ENCODE measurements around the gene ANAPC15. TPM values are rescaled to one million over a fixed set of nuclear protein-coding genes. Genes with fewer than 3 reads are reported as not detected.
A peak's percentile ranks its signal among the peaks of the same experiment; 100 is the strongest.

Gene ANAPC15
- total RNA-seq, 2 donors from 2014 or later, result 28.9 to 54.2 TPM

DNA sequence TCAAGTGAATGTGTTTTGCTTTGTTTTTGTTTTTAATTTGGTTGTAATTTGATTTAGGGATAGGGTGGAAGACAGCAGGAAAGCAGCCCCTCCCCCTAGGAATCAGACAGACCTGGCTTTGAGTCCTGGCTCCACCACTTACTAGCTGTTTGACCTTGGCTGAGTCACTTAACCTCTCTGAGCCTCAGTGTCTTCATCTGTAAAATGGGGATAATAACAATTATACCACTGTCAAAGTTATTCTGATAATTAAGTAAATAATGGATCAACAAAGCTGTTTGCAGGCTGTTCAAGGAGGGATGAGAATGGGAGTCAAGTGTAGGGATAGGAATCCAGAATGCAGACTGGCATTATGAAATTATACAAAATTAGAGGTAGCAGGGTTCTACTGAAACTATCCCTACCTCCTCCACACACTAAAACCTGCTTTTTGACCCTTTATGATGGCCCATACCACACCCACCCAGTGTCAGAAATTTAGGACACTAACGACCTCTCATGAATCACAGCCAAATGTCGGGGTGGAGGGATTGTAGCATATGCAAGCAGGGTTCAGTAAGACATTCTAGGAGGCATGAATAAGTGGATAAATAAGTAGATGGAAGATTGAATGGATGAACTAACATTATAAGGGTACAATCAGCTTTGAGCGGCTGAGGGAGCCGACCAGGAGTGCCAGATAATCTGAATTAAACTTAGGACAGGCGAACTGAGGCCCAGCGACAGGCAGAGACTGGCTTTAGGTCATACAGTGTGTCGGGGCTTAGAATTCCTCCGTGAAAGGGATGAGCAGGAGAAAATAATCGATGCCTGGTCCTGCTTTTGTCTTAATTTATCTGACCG, 974 bp downstream of the ANAPC15 start:
- H3K27me3 ChIP-seq (replicated peaks; ENCODE audit: insufficient read depth), result no peaks in the 10 kb centered on the region
- peak overlapping the region; percentile 46 to 66 for H3K4me3 ChIP-seq
- peak overlapping the region; percentile 99 for H3K27ac ChIP-seq
- intact Hi-C loops (cut with DNase I), result loop anchor here (2.0 to 10.0 kb wide), 2 partner anchors 111 to 323 kb away; partner anchors contain the start of gene CLPB
- no peaks in the 10 kb centered on the region for H3K36me3 ChIP-seq
- TF ChIP-seq, protein P1, sequence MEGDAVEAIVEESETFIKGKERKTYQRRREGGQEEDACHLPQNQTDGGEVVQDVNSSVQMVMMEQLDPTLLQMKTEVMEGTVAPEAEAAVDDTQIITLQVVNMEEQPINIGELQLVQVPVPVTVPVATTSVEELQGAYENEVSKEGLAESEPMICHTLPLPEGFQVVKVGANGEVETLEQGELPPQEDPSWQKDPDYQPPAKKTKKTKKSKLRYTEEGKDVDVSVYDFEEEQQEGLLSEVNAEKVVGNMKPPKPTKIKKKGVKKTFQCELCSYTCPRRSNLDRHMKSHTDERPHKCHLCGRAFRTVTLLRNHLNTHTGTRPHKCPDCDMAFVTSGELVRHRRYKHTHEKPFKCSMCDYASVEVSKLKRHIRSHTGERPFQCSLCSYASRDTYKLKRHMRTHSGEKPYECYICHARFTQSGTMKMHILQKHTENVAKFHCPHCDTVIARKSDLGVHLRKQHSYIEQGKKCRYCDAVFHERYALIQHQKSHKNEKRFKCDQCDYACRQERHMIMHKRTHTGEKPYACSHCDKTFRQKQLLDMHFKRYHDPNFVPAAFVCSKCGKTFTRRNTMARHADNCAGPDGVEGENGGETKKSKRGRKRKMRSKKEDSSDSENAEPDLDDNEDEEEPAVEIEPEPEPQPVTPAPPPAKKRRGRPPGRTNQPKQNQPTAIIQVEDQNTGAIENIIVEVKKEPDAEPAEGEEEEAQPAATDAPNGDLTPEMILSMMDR (IDR thresholded peaks at IDR 0.05), result no peak
- TF ChIP-seq POLR2A (IDR thresholded peaks at IDR 0.05), result no peak
- no peak for TF ChIP-seq POLR2AphosphoS5 (IDR thresholded peaks at IDR 0.05)
- DNase-seq (ENCODE audit: low spot score), result no peak
- peaks cover 4% of the 10 kb centered on the region for H3K4me1 ChIP-seq (replicated peaks)
- WGBS, result 2% methylated on average over 10 of the region's 10 CpGs
- H3K9me3 ChIP-seq, result no peaks in the 10 kb centered on the region

DNA sequence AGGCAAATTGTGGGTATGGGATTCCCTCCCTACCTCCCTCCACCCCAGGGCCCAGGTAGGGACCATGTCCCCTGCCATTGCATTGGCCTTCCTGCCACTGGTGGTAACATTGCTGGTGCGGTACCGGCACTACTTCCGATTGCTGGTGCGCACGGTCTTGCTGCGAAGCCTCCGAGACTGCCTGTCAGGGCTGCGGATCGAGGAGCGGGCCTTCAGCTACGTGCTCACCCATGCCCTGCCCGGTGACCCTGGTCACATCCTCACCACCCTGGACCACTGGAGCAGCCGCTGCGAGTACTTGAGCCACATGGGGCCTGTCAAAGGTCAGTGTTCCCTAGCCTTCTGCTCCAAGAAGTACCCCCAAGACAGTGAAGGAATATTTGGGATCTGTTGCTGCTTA, 6.6 kb downstream of the ANAPC15 start, which contains the start of gene TOMT:
Gene TOMT, plus strand, starts transcription at position 37 of the 400 bp plus-strand sequence. Its CDS starts 28 bp downstream, at position 65.
- Histone ChIP-seq H3K4me3 (no peak within 1 kb of the TSS), H3K27ac (no peak within 1 kb of the TSS), H3K9me3 (no peaks in the 10 kb centered on the region), H3K27me3 (replicated peaks; ENCODE audit: insufficient read depth) (no peaks in the 10 kb centered on the region), H3K4me1 (replicated peaks) (peaks cover 10% of the 10 kb centered on the region), H3K36me3 (no peaks in the 10 kb centered on the region)
- intact Hi-C loops (cut with DNase I), result no loop called here
- no peak for TF ChIP-seq POLR2AphosphoS5 (IDR thresholded peaks at IDR 0.05)
- WGBS, result 95% methylated on average over 14 of the region's 14 CpGs
- DNase-seq (ENCODE audit: low spot score), result no peak

DNA sequence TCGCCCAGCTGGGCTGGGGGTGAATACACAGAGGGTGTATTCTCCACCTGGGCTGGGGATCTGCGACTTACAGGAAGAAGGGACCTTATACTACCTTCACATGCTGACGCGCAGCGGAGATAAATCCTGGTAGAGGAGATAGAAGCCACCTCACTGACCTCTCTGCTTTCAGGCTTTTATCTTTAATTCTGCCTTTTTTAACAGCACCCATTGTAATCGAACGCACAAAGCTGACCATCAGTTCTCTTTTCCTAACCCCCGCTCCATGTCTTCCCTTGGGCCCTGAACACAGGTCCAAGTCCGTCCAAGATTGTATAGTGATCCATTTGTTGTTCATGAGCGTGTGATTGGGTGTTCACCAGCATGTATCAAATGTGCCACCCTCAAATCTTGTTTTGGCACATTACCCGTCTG, 8.7 kb downstream of the ANAPC15 start:
- no peaks in the 10 kb centered on the region for H3K27me3 ChIP-seq (replicated peaks; ENCODE audit: insufficient read depth)
- WGBS, result 76% methylated on average over 11 of the region's 11 CpGs
- no peaks in the 10 kb centered on the region for H3K36me3 ChIP-seq
- H3K4me3 ChIP-seq, result peak overlapping the region; percentile 80 to 84
- intact Hi-C loops (cut with DNase I), result no loop called here
- H3K4me1 ChIP-seq (replicated peaks), result peaks cover 10% of the 10 kb centered on the region
- no peaks in the 10 kb centered on the region for H3K9me3 ChIP-seq
- peak overlapping the region; percentile 91 to 94 for H3K27ac ChIP-seq
- no peak for DNase-seq (ENCODE audit: low spot score)
- TF ChIP-seq, protein P1 (IDR thresholded peaks at IDR 0.05), result no peak
- no peak for TF ChIP-seq POLR2A (IDR thresholded peaks at IDR 0.05)
- TF ChIP-seq POLR2AphosphoS5 (IDR thresholded peaks at IDR 0.05), result no peak

DNA sequence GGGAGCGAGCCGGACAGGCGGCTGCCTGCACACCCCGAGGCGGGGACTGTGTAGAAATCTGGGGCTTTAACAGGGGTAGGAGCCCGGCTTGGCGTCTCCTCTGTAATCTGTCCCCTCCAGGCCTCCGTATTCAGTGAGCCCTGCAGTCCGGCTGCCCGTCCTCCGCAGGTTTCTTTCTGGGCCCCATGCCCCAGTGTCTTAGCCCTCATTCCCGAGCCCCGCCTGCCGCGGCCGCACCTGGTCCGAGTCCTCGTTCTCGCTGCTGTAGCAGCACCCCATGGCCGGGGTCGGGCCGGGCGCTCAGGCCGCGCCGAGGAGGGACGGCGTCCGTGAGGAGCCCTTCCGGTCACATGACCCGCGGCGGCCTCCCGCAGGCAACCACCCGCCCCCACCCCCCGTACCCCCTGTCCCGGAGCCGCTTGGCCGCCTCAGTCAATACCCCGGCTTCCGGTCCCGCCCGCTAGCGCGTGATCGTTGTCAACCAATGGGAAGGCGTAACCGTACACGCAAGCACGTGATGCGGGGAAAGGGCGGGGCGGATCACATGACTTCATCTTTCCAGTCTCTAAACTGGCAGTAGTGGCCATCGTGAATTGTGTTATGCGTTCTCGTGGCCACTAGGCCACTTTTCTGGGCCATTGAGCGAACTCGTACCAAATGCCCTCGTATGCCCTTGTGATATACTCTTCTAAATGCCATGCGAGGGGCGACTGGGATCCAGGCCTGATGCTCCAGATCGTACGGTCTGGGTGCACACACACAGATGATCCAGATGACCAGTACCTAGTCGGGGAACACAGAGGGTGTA, 9.3 kb downstream of the ANAPC15 start, which contains the start of gene LAMTOR1:
Gene LAMTOR1, minus strand, starts transcription at position 352 of the 808 bp plus-strand sequence. Its CDS starts 73 bp downstream, at position 279.
- Histone ChIP-seq H3K9me3 (no peaks in the 10 kb centered on the region), H3K36me3 (peaks cover 0 to 5% of the 10 kb centered on the region in 2 donors), H3K4me3 (peak within 1 kb of the TSS; percentile 80 to 84), H3K27ac (peak within 1 kb of the TSS; percentile 91 to 94), H3K27me3 (replicated peaks; ENCODE audit: insufficient read depth) (no peaks in the 10 kb centered on the region), H3K4me1 (replicated peaks) (peaks cover 10% of the 10 kb centered on the region)
- whole genome bisulfite sequencing, result 1% methylated on average over 36 of the region's 64 CpGs
- intact Hi-C loops (cut with DNase I), result no loop called here
- DNase-seq (ENCODE audit: low spot score), result peak; percentile 99
- TF ChIP-seq, protein P1 (IDR thresholded peaks at IDR 0.05), result peak in 3 of 4 experiments; percentile 20 to 62 (median 62)
- TF ChIP-seq POLR2AphosphoS5 (IDR thresholded peaks at IDR 0.05), result peak; percentile 98
- peak; percentile 44 for TF ChIP-seq POLR2A (IDR thresholded peaks at IDR 0.05)

DNA sequence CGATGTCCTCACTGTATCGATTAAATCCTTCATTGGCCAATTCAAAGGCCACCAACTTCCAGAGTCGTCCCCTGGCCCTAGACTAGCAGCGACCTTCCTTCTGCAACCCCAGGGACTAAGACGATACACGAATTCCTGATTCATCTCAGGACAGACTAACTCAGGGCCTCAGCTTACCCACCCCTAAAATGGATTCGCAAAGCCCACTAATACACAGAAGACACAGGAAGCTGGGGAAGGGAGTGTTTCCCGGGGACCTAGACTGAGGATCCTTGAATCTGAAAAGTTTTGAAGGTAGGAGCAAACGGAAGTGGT, 9.9 kb downstream of the ANAPC15 start:
- TF ChIP-seq POLR2AphosphoS5 (IDR thresholded peaks at IDR 0.05), result no peak
- TF ChIP-seq POLR2A (IDR thresholded peaks at IDR 0.05), result no peak
- TF ChIP-seq, protein P1 (IDR thresholded peaks at IDR 0.05), result no peak
- Histone ChIP-seq H3K27me3 (replicated peaks; ENCODE audit: insufficient read depth) (no peaks in the 10 kb centered on the region), H3K4me1 (replicated peaks) (peaks cover 10% of the 10 kb centered on the region), H3K27ac (peak overlapping the region; percentile 91 to 94), H3K9me3 (no peaks in the 10 kb centered on the region), H3K4me3 (peak overlapping the region; percentile 80 to 84), H3K36me3 (peaks cover 0 to 11% of the 10 kb centered on the region in 2 donors)
- intact Hi-C loops (cut with DNase I), result no loop called here
- DNase-seq (ENCODE audit: low spot score), result no peak
- 1% methylated on average over 9 of the region's 9 CpGs for WGBS

Data from prostate gland (tissue), 2 donors.